HG02870 (cell line): ENCODE measurements around the gene ITK.
"Not testable (repeated sequence)": the region's sequence is repeated elsewhere in the genome, so short reads cannot be mapped to it uniquely, and the experiment has no call there.

Experiments used
- ATAC-seq: cut with Tn5 transposase; IDR thresholded peaks from one replicate; pipeline ENCODE4 v1.9.1; 2021; ENCODE audit warnings: mild to moderate bottlenecking, moderate library complexity; ENCODE audit not compliant: unreplicated experiment

ITK gene

GRCh38 chr5:157167214-157167621, 13.4 kb upstream of the ITK start:
- no peak for ATAC-seq

GRCh38 chr5:157168286-157168685, 12.4 kb upstream of the ITK start:
- ATAC-seq: no peak

DNA sequence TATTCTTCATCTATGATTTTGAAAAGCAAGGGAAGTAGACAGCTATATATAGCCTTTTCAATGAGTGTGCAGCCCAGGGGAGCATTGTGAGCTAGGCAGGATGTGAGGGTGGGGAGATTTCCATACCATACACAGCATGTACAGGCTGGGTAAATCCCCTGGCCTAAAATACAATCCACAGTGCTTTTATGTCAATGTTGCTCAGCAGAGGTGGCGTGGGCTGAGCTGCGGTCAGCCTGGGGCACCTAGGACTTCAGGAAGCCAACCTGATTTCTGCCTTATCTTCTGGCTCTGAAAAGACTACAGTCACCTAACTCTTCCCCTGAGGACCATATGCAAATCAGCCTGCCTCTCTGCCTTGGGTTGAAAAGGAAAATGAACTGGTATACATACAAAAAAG, 8.2 kb upstream of the ITK start:
- ATAC-seq: peak; percentile 98

DNA sequence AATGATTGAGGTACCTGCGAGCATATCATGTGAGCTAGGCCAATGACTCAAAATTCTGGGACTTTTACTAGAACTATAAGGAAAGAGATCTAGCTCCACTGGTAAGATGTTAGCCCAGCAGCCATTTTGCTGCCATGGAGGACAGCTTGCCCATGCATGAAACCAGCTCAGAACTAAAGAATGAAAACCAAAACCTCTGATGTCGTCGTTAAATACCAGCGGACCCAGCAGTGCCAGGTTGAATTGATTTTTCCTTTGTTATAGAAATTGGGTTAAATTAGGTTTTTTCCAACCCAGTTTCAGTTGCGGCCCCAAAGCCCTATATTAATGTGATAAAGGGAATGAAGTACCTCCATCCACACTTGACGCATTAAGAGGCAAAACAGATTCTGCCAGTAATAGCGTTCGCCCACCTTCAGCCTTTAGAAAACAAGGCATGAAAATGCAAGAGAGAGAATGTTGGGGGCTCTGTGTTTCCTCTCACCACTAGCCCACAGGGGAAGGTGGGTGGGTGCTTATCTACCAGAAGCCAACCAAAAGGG, 5.5 kb upstream of the ITK start:
- ATAC-seq: no peak

GRCh38 chr5:157177953-157178352, 2.7 kb upstream of the ITK start:
- ATAC-seq: no peak

DNA sequence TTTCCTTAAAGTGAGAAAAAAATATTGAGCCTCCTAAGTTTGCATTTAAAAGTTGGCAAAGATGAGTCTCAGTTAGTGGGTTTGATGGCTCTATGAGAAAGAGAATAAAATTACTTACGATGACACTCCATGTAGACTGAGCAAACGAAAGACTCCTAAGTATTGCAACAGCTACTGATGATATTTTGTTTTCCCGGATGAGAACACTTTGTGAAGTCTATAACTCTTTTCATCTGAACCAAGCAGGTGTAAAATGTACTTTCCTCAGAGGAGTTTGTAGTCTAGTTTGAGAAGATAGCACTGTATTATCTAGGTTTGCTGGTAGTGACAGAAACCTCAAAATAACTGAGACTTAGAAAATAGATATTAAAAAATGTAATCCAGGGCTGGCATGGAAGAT, 1.7 kb upstream of the ITK start:
- ATAC-seq: no peak

DNA sequence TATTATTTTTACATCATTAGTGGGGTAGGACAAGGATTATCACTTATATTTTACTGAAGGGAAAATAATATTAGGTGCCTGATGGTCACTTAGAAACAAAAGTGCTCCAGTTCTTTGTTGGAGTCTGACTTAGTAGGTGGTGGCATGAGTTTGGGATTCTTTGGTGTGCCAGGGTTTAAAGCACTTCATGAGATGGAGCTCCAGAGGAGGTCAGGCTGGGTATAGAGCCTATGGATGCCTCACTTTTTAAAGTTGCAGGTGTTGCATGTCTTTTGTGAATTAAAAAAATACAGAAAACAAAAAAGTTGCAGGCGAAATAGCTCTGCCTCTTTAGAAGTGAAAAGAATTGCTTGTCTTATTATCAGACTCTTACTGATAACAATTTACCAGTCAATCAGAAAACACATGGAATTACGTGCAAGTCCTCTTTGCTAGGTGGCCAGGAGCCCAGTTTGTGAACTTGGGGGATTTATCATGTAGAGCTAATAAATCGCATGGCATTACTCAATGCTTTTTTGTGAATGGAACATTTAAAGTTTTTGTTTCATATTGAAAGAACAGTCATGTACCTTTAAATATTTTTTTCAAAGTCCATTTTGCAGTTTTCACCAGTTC, 1.6 kb downstream of the ITK start:
- ATAC-seq: no peak

DNA sequence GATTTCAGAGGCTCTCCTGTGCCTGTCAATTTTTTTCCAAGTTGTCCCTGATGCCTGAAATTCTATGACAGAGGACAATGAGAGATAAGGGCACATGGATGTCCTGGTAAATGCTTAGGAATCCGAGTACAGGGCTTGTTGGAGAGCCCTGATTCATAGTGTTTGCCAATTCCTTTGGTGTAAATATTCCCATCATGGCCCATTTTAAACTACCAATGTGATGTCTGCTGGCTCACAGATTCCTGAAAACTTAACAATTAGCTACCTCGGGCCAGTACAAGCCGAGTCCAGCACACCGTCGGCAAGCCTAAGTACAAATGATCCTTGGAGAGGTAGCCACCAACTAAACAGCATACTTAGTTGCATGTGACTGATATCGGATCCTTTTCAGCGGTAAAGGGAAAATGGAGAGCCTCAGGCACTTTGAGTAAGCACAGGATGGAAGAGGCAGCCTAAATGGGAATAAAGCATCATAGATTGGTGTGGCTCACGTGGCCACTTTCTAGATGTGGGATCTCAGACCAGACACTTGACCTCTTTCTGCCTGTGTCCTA, 3.6 kb downstream of the ITK start:
- no peak for ATAC-seq

- ATAC-seq: not testable (repeated sequence)
These were observed 4.5 kb downstream of the ITK start for GRCh38 chr5:157185122-157185521.

- no peak for ATAC-seq
These were observed 5.8 kb downstream of the ITK start for GRCh38 chr5:157186309-157187045.

DNA sequence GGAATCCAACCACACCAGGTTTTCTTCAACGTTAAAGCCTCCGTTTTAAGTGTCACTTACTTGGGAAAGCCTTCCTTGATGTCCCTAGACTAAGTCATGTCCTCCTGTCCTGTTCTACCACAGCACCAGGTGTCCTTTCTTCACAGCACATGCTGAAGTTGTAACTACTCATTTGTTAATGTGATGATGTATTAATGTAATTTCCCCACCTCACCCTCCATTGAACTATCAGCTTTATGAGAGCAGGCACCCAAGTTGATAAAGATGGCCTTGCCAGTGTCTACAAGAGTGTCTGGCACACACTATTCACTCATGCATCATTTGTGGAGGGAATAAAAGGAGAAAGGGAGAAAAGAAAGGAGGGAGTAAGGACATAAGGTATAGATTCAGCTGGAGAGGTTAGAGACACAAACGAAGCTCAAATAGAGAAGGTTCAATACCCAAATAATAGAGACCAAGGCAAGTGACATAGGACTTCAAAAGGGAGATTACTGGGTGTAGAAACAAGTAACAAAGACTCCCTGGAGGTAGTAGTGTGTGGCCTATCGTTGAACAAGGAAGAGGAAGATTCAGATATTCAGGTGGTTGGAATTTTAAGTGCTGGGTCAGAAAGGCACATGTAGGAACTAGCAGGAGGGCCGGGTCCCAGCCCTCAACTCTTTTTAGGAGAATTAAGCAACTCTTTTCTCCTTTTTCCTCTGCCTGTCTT, 6.6 kb downstream of the ITK start:
- ATAC-seq: no peak

- no peak for ATAC-seq
These were observed 7.6 kb downstream of the ITK start for GRCh38 chr5:157188270-157188669.

DNA sequence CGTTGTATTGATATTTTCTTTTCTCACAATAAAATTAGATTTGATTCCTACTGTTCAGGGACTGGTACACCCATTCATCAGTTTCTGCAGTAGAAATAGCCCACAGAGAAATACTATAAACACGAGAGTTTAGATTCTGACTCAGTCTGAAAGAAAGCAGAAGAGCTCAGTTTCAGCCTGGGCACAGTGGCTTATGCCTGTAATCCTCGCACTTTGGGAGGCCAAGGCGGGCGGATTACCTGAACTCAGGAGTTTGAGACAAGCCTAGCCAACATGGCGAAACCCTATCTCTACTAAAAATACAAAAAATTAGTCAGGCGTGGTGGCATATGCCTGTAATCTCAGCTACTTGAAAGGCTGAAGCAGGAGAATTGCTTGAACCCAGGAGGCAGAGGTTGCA, 8.6 kb downstream of the ITK start:
- ATAC-seq: peak; percentile 88

DNA sequence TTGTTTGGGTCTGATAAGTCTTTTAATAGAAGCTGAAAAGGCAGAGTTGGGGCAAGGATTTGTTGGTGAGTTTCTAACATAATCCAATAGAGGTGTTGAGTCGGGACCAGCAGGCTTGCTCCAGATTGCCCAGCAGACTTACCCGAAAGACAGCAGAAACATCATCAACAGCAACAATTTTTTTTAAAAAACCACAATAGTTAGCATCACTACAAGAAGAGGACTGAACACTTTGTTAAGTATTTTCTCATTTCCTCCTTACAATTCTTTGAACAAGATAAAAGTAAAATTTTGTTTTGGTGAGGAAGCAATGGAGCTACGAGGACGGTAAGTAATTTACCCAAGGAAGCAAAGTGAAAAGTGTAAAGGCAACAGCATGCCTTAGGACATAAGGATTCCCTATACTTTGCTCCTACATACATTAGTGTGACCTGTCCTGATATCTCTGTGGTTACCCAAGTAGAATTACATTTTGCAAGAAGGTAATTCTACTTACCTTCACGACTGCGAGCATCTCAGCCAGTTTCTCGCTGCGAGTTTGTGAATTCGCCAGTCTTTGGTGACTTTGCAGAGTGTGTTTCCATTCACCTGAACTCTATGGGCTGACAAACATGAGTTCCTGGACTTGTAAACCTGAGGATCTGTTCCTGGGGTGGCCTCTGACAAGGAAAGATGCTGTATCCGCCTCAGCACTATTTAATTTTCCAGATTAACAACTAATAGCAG, 13.2 kb downstream of the ITK start:
- ATAC-seq: no peak

- no peak for ATAC-seq
These were observed 15.4 kb downstream of the ITK start for GRCh38 chr5:157196045-157196444.

GRCh38 chr5:157197086-157197485, 16.4 kb downstream of the ITK start:
- ATAC-seq: no peak

- no peak for ATAC-seq
These were observed 17.8 kb downstream of the ITK start for GRCh38 chr5:157198277-157198986.

DNA sequence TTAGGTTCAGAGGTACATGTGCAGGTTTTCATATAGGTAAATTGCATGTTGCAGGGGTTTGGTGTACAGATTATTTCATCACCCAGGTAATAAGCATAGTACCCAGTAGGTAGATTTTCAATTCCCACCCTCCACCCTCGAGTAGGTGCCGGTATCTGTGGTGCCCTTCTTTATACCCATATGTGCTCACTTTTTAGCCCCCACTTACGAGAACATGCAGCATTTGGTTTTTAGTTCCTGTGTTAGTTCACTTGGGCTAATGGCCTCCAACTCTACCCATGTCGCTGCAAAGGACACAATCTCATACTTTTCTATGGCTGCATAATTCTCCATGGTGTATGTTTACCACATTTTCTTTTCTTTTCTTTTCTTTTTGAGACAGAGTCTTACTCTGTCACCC, 21.2 kb downstream of the ITK start:
- ATAC-seq: no peak

GRCh38 chr5:157203417-157203816, 22.8 kb downstream of the ITK start:
- no peak for ATAC-seq

DNA sequence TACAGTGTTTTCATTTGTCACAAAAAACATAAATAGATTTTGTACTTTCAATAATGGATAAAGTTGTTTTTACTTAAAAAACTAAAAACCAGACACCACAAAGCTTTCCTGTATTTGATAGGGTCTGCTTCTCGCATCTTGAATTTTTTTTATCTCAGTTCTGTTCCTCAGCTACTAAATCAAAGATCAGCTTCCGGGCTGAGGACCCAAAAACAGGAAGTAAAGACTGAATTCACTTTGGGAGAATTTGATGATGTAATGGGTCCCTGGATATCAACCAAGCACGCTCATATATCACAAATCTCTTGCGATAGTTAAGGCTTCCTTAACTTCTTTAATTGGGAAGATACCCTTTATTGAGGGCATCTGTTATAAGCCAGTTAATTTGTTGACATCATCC, 24.1 kb downstream of the ITK start:
- no peak for ATAC-seq
